ENCODE results near the gene DLGAP1.
"Not testable (repeated sequence)": the region's sequence is repeated elsewhere in the genome, so short reads cannot be mapped to it uniquely, and the experiment has no call there.

DNA sequence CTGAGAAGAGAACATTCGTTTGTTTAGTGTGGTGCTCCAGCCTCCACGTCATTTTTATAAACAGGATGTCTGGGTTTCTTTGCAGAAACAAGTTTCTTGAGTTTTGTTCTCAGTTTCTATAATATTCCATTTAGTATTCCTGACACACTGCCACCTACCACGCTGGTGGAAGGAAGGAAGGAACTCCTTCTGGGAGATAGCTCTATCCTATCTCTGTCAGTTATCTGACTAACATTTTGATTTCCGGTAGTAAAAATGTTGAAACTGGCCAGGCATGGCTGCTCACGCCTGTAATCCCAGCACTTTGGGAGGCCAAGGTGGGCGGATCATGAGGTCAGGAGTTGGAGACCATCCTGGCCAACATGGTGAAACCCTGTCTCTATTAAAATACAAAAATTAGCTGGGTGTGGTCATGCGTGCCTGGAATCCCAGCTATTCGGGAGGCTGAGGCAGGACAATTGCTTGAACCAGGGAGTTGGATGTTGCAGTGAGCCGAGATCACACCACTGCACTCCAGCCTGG lies 804.5 kb downstream of the DLGAP1 start:
- not testable (repeated sequence) for TF ChIP-seq FOXM1 (IDR thresholded peaks at IDR 0.05; ENCODE audit: low read depth, low read length); TAF1 (IDR thresholded peaks at IDR 0.05; ENCODE audit: borderline replicate concordance, low read depth, low read length); EZH2 (IDR thresholded peaks at IDR 0.05; ENCODE audit: borderline replicate concordance, control insufficient read depth, low read depth, low read length); EP300 (IDR thresholded peaks at IDR 0.05; ENCODE audit: borderline replicate concordance in 1 of 2, control insufficient read depth in 1 of 2, low read depth in 2 of 2, low read length in 2 of 2); ESRRA (IDR thresholded peaks at IDR 0.05; ENCODE audit: low read length); CTCF (IDR thresholded peaks at IDR 0.05 in 2 of 3, conservative IDR thresholded peaks at IDR 0.05 in 1 of 3; ENCODE audit: control insufficient read depth in 2 of 3, extremely low read depth in 1 of 3, insufficient read depth in 1 of 3, low read depth in 3 of 3, low read length in 3 of 3); MTA2 (IDR thresholded peaks at IDR 0.05; ENCODE audit: low read depth); MEF2B (IDR thresholded peaks at IDR 0.05; ENCODE audit: partially characterized antibody, poor library complexity, severe bottlenecking); IKZF2 (IDR thresholded peaks at IDR 0.05); ZNF207 (IDR thresholded peaks at IDR 0.05; ENCODE audit: borderline replicate concordance); NR2C1 (IDR thresholded peaks at IDR 0.05); POLR2A (IDR thresholded peaks at IDR 0.05; ENCODE audit: low read depth, low read length); NFYB (IDR thresholded peaks at IDR 0.05; ENCODE audit: insufficient read depth, low read depth, low read length); ZNF622 (IDR thresholded peaks at IDR 0.05)
